ENCODE measurements around the gene PTPRK. TPM values are rescaled to one million over a fixed set of nuclear protein-coding genes. Genes with fewer than 3 reads are reported as not detected.

Gene PTPRK
- total RNA-seq, 5 donors from 2014 or later (not counting 1 experiment from before 2014, with no cell fraction given): 2.1 to 11.1 (median 7.3) TPM

DNA sequence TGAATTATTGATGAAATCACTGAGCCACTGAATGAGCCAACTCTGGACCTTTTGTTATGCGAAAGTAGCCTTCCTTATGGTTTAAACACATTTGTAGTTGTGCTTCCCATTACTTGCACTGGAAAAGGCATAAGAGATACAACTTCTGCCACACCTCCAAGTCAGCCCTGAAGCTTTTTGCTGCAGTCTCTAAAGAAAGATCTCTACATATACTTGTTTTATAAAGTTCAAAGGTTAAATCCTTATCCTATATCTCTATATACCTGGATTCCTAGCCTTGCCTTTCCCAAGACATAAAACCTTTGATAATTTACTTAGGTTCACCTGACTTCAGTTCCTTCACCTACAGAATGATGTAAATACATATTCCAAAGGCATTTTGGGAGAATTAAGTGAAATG lies 132.0 kb downstream of the PTPRK start:
- Histone ChIP-seq H3K4me1 (ENCODE audit: control insufficient read depth in 1 of 2, extremely low read depth in 1 of 2, insufficient read depth in 2 of 2, low read length in 2 of 2) (no peaks in the 10 kb centered on the region), H3K27me3 (replicated peaks in 1 of 2; ENCODE audit: control insufficient read depth in 2 of 2, extremely low read depth in 1 of 2, insufficient read depth in 2 of 2, low read length in 1 of 2) (no peaks in the 10 kb centered on the region), H3K27ac (ENCODE audit: low read length) (no peak overlapping the region), H3K36me3 (ENCODE audit: control insufficient read depth in 2 of 2, extremely low read depth in 1 of 2, insufficient read depth in 1 of 2, low read length in 1 of 2) (no peaks in the 10 kb centered on the region), H3K4me3 (ENCODE audit: control insufficient read depth in 1 of 2, extremely low read depth in 1 of 2, low read length in 1 of 2) (no peak overlapping the region), H3K9me3 (no peaks in the 10 kb centered on the region)
- WGBS (ENCODE audit: insufficient coverage): no CpG with 5 or more reads among the region's 1 CpG
- no peak overlapping the region for H3K27ac Mint-ChIP-seq
- no peaks in the 10 kb centered on the region for H3K27me3 Mint-ChIP-seq
- no peak overlapping the region for H3K4me3 Mint-ChIP-seq
- no peaks in the 10 kb centered on the region for H3K9me3 Mint-ChIP-seq
- POLR2A ChIA-PET: no interaction called here
- no peaks in the 10 kb centered on the region for H3K4me1 Mint-ChIP-seq
- DNase-seq (no peak), ATAC-seq (replicated peaks in 1 of 4) (no peak)
- CTCF ChIA-PET: no interaction called here
- H3K36me3 Mint-ChIP-seq: no peaks in the 10 kb centered on the region

DNA sequence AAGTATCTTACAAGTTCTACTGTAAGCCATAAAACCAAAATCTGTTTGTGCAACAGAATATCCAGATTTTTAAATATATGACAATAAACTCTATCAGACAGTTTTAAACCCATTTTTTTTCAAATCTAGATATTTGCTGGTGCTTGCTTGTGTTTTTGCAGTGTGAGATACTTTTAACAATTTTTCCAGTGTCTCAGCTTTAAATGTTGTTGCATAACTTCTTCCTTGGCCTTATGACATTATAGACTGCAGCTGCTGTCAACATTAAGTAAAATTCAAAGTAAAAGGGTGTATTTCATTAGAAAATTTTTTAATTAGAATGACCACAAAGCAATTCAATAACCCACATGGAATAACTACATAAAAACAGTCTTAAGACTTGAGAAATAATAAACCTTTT lies 139.5 kb downstream of the PTPRK start:
- H3K4me3 Mint-ChIP-seq: no peak overlapping the region
- no peak for ATAC-seq (replicated peaks in 1 of 4)
- no peaks in the 10 kb centered on the region for H3K4me1 Mint-ChIP-seq

DNA sequence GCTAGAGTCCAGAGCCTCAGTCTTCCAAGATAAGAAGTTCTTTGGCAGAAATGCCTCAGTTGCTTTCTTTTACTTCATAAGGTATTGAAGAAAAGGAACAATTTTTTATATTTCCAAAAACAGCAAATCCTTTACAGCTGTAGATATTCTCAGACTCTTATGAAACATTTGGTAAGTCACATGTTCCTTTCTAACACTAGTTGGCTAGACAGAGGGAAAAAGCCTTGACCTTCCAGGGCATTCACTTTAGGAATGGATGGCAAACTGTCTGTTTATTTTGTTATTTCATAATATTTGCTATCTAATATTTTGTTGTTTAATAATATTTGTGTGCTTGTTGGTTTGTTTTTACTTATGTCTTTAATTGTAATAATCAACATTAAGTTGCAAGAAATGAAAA lies 140.8 kb downstream of the PTPRK start:
- H3K9me3 Mint-ChIP-seq: peaks cover 9 to 16% (median 11%) of the 10 kb centered on the region in 3 donors
- ChIA-PET POLR2A (no interaction called here), CTCF (interaction anchor here in 1 of 2 donors (0.8 kb wide), 1 partner anchor 1412 kb away, joined by 3 read pairs; no protein-coding TSS in a partner anchor)
- no peak overlapping the region for H3K4me3 ChIP-seq (ENCODE audit: control insufficient read depth in 1 of 2, extremely low read depth in 1 of 2, low read length in 1 of 2)
- no peaks in the 10 kb centered on the region for H3K4me1 Mint-ChIP-seq
- H3K4me1 ChIP-seq (ENCODE audit: control insufficient read depth in 1 of 2, extremely low read depth in 1 of 2, insufficient read depth in 2 of 2, low read length in 2 of 2): no peaks in the 10 kb centered on the region
- peaks cover 4% of the 10 kb centered on the region for H3K36me3 Mint-ChIP-seq
- DNase-seq (no peak), ATAC-seq (replicated peaks in 1 of 4) (no peak)
- H3K36me3 ChIP-seq (ENCODE audit: control insufficient read depth in 2 of 2, extremely low read depth in 1 of 2, insufficient read depth in 1 of 2, low read length in 1 of 2): no peaks in the 10 kb centered on the region
- no peaks in the 10 kb centered on the region for H3K27me3 Mint-ChIP-seq
- no peaks in the 10 kb centered on the region for H3K27me3 ChIP-seq (replicated peaks in 1 of 2; ENCODE audit: control insufficient read depth in 2 of 2, extremely low read depth in 1 of 2, insufficient read depth in 2 of 2, low read length in 1 of 2)
- no peaks in the 10 kb centered on the region for H3K9me3 ChIP-seq
- no peak overlapping the region for H3K27ac Mint-ChIP-seq
- H3K27ac ChIP-seq (ENCODE audit: low read length): no peak overlapping the region
- no peak overlapping the region for H3K4me3 Mint-ChIP-seq

More for the DNA sequence above, 139.5 kb downstream of the PTPRK start:
- Mint-ChIP-seq H3K9me3 (peaks cover 8 to 10% (median 9%) of the 10 kb centered on the region in 3 donors), H3K36me3 (peaks cover 4% of the 10 kb centered on the region), H3K27ac (no peak overlapping the region), H3K27me3 (no peaks in the 10 kb centered on the region)
- Histone ChIP-seq H3K27ac (ENCODE audit: low read length) (no peak overlapping the region), H3K9me3 (no peaks in the 10 kb centered on the region), H3K27me3 (replicated peaks in 1 of 2; ENCODE audit: control insufficient read depth in 2 of 2, extremely low read depth in 1 of 2, insufficient read depth in 2 of 2, low read length in 1 of 2) (no peaks in the 10 kb centered on the region), H3K4me1 (ENCODE audit: control insufficient read depth in 1 of 2, extremely low read depth in 1 of 2, insufficient read depth in 2 of 2, low read length in 2 of 2) (no peaks in the 10 kb centered on the region), H3K4me3 (ENCODE audit: control insufficient read depth in 1 of 2, extremely low read depth in 1 of 2, low read length in 1 of 2) (no peak overlapping the region), H3K36me3 (ENCODE audit: control insufficient read depth in 2 of 2, extremely low read depth in 1 of 2, insufficient read depth in 1 of 2, low read length in 1 of 2) (no peaks in the 10 kb centered on the region)
- DNase-seq: no peak
- CTCF ChIA-PET: no interaction called here
- POLR2A ChIA-PET: interaction anchor here in 1 of 2 donors (0.6 to 0.8 kb wide), 2 partner anchors 29 to 127 kb away, joined by 3 to 4 read pairs; no protein-coding TSS in a partner anchor

DNA sequence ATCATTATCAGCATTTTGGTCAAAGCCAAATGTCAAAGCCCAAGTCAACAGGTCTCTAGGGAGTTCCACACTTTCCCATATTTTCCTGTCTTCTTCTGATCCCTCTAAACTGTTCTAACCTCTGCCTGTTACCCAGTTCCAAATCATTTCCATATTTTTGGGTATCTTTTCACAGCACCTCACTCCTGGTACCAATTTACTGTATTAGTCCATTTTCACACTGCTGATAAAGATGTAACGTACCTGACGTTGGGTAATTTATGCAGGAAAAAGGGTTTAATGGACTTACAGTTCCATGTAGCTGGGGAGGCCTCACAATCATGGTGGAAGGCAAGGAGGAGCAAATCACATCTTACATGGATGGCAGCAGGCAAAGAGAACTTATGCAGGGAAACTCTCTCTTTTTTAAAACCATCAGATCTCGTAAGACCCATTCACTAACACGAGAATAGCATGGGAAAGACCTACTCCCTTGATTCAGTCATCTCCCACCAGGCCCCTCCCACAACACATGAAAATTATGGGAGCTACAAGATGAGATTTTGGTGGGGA lies 143.4 kb downstream of the PTPRK start:
- DNase-seq (no peak), ATAC-seq (replicated peaks in 1 of 4) (no peak)
- no peak overlapping the region for H3K4me3 ChIP-seq (ENCODE audit: control insufficient read depth in 1 of 2, extremely low read depth in 1 of 2, low read length in 1 of 2)
- CTCF ChIA-PET: no interaction called here
- Mint-ChIP-seq H3K4me3 (no peak overlapping the region), H3K9me3 (peaks cover 9 to 16% (median 13%) of the 10 kb centered on the region in 3 donors), H3K27me3 (no peaks in the 10 kb centered on the region), H3K4me1 (peaks cover 0 to 4% (median 1%) of the 10 kb centered on the region in 3 donors), H3K36me3 (peaks cover 4% of the 10 kb centered on the region), H3K27ac (no peak overlapping the region)
- H3K27me3 ChIP-seq (replicated peaks in 1 of 2; ENCODE audit: control insufficient read depth in 2 of 2, extremely low read depth in 1 of 2, insufficient read depth in 2 of 2, low read length in 1 of 2): no peaks in the 10 kb centered on the region
- no peaks in the 10 kb centered on the region for H3K36me3 ChIP-seq (ENCODE audit: control insufficient read depth in 2 of 2, extremely low read depth in 1 of 2, insufficient read depth in 1 of 2, low read length in 1 of 2)
- no peaks in the 10 kb centered on the region for H3K4me1 ChIP-seq (ENCODE audit: control insufficient read depth in 1 of 2, extremely low read depth in 1 of 2, insufficient read depth in 2 of 2, low read length in 2 of 2)
- WGBS (ENCODE audit: insufficient coverage): no CpG with 5 or more reads among the region's 4 CpGs
- no peak overlapping the region for H3K27ac ChIP-seq (ENCODE audit: low read length)
- POLR2A ChIA-PET: no interaction called here
- H3K9me3 ChIP-seq: no peaks in the 10 kb centered on the region

DNA sequence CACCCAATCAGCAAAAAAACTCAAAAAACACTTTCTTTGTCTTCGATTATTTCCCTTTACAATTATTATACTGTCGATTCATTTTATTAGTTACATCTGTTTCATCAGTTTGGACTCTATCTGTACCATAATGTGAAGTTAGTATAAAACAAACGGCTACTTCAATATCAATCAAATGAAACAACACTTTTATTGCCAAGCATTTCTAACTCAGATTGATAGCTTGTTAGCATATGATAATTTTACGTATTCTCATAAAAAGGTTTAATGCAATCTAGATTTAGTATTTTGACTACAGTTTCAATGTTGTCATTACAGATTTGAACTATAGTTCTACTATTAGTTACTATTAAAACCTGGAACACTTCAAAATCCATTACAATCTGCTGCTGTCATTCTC lies 149.3 kb downstream of the PTPRK start:
- Mint-ChIP-seq H3K9me3 (peaks cover 0 to 7% (median 5%) of the 10 kb centered on the region in 3 donors), H3K27me3 (no peaks in the 10 kb centered on the region), H3K4me3 (no peak overlapping the region), H3K36me3 (no peaks in the 10 kb centered on the region), H3K27ac (no peak overlapping the region), H3K4me1 (peaks cover 0 to 5% (median 2%) of the 10 kb centered on the region in 3 donors)
- ATAC-seq (replicated peaks in 1 of 4): no peak
- Histone ChIP-seq H3K9me3 (no peaks in the 10 kb centered on the region), H3K4me1 (ENCODE audit: control insufficient read depth in 1 of 2, extremely low read depth in 1 of 2, insufficient read depth in 2 of 2, low read length in 2 of 2) (no peaks in the 10 kb centered on the region), H3K27ac (ENCODE audit: low read length) (no peak overlapping the region), H3K27me3 (replicated peaks in 1 of 2; ENCODE audit: control insufficient read depth in 2 of 2, extremely low read depth in 1 of 2, insufficient read depth in 2 of 2, low read length in 1 of 2) (no peaks in the 10 kb centered on the region), H3K4me3 (ENCODE audit: control insufficient read depth in 1 of 2, extremely low read depth in 1 of 2, low read length in 1 of 2) (no peak overlapping the region), H3K36me3 (ENCODE audit: control insufficient read depth in 2 of 2, extremely low read depth in 1 of 2, insufficient read depth in 1 of 2, low read length in 1 of 2) (no peaks in the 10 kb centered on the region)
- no CpG with 5 or more reads among the region's 4 CpGs for WGBS (ENCODE audit: insufficient coverage)
- ChIA-PET CTCF (no interaction called here), POLR2A (no interaction called here)
- no peak for DNase-seq

DNA sequence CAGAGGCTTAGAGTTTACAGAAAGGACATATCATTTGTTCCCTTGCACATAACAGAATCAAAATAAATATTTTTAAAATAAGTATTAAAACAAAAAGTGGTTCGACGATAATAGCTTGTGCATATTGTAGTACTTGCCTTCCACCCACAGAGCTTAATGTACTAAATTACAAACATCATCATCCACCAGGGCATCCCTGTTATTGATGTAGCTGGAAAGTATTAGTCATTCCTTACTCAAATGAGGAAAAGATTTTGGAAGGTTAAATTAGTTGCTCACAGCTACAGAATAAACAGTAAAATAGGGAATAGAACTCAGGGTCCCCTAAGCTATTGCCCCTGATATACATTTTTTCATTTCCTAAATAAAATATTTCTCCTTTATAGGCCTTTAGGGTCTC lies 150.3 kb downstream of the PTPRK start:
- no peaks in the 10 kb centered on the region for H3K9me3 ChIP-seq
- DNase-seq (no peak), ATAC-seq (replicated peaks in 1 of 4) (no peak)
- H3K27me3 ChIP-seq (replicated peaks in 1 of 2; ENCODE audit: control insufficient read depth in 2 of 2, extremely low read depth in 1 of 2, insufficient read depth in 2 of 2, low read length in 1 of 2): no peaks in the 10 kb centered on the region
- Mint-ChIP-seq H3K27me3 (no peaks in the 10 kb centered on the region), H3K9me3 (peaks cover 0 to 5% (median under 1%) of the 10 kb centered on the region in 3 donors), H3K27ac (no peak overlapping the region), H3K4me3 (no peak overlapping the region), H3K4me1 (peaks cover 0 to 5% (median 2%) of the 10 kb centered on the region in 3 donors), H3K36me3 (no peaks in the 10 kb centered on the region)
- ChIA-PET CTCF (no interaction called here), POLR2A (interaction anchor here in 1 of 2 donors (0.5 kb wide), 1 partner anchor 525 kb away, joined by 5 read pairs; no protein-coding TSS in a partner anchor)
- H3K27ac ChIP-seq (ENCODE audit: low read length): no peak overlapping the region
- no CpG with 5 or more reads among the region's 2 CpGs for WGBS (ENCODE audit: insufficient coverage)
- H3K4me1 ChIP-seq (ENCODE audit: control insufficient read depth in 1 of 2, extremely low read depth in 1 of 2, insufficient read depth in 2 of 2, low read length in 2 of 2): no peaks in the 10 kb centered on the region
- H3K36me3 ChIP-seq (ENCODE audit: control insufficient read depth in 2 of 2, extremely low read depth in 1 of 2, insufficient read depth in 1 of 2, low read length in 1 of 2): no peaks in the 10 kb centered on the region
- H3K4me3 ChIP-seq (ENCODE audit: control insufficient read depth in 1 of 2, extremely low read depth in 1 of 2, low read length in 1 of 2): no peak overlapping the region
